OCI-M2 (cell line): ENCODE measurements around the gene TYMS.
"Not testable (repeated sequence)": the region's sequence is repeated elsewhere in the genome, so short reads cannot be mapped to it uniquely, and the experiment has no call there.

ENCODE experiments used
- DNase-seq: peaks from one replicate; lab custom pipeline; 2025; ENCODE audit not compliant: unreplicated experiment; lab: John Stamatoyannopoulos, UW

Gene TYMS

DNA sequence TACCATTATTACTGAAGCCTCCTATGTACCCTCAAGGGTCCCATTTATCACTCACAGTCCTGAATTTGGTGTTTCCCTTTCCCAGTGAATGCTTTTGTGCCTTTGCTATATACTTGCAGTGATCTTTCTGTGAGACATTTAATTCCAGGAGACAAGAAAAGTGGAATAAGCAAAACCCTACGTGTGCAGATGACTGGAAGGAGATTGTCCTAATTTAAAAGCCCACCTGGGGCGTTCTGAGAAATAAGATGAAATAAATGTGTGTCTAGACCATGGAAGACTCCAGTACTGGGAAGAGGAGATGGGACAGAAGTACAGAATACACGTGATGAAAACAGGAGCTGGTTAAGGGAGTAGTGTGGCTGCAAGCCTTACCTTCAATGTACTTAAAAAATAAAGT, 19.3 kb downstream of the TYMS start:
- no peak for DNase-seq

- no peak for DNase-seq
Measured at GRCh38 chr18:677145-677544, 19.7 kb downstream of the TYMS start.

GRCh38 chr18:677951-678381, 20.5 kb downstream of the TYMS start:
- no peak for DNase-seq

GRCh38 chr18:678482-679182, 21.2 kb downstream of the TYMS start:
- DNase-seq, result no peak

DNA sequence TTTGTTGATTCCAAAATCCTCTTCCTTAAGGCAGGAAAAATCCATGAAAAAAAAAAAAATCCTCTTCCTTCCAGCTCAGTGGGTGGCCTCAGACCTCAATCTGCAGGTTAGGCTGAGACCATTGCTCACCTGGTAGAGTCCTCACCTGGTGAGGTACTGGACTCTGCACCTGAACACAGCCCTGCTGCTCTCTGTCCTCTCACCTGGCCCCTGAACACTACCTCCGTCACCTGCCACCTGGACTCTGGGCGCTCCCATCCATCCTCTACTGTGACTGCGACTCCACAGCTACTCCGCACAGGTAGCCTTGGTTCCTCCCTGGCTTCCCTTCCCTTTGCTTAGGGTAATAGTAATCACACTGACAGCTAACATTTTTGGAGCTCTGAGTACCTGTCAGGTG, 22.1 kb downstream of the TYMS start:
- DNase-seq, result no peak

DNA sequence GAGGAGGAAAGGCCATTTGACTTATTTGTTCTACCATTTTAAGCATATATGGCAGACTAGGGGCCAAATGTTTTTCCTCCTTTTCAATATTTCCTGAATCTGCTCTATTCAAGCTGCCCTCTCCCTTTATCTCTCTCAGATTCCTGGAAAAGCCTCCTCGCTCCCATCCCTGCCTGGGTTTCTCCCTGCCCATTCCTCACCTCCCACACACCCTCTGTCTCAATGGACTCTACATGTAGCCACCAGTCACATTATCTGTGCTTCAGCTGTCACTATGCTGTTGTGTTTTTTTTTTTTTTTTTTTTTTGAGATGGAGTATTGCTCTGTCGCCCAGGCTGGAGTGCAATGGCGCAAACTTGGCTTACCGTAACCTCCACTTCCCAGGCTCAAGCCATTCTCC, 22.9 kb downstream of the TYMS start:
- DNase-seq, result no peak

DNA sequence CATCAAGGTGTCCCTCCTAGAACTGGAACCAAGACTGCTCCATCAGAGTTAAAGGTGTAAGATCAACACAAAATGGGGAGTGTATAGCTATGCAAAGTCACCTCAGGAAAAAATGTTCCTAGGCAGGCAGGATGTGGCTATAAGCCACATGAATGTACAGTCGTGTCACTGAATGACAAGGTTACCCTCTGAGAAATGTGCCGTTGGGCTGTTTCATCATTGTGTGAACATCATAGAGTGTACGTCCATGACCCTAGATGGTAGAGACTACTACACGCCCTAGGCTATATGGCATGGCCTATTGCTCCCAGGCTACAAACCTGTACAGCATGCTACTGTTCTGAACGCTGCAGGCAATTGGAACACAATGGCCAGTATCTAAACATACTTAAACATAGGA, 24.5 kb downstream of the TYMS start:
- no peak for DNase-seq

DNA sequence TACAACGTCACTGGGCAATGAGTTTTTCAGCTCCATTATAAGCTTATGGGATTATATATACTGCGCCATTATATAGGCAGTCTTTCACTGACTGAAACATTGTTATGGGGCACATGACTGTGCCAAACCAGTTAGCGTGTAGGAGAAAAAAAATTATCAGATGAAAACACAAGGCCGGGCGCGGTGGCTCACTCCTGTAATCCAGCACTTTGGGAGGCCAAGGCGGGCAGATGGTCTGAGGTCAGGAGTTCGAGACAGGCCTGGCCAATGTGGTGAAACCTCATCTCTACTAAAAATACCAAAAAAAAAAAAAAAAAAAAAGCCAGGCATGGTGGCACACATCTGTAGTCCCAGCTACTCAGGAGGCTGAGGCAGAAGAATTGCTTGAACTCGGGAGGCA, 25.0 kb downstream of the TYMS start:
- not testable (repeated sequence) for DNase-seq

DNA sequence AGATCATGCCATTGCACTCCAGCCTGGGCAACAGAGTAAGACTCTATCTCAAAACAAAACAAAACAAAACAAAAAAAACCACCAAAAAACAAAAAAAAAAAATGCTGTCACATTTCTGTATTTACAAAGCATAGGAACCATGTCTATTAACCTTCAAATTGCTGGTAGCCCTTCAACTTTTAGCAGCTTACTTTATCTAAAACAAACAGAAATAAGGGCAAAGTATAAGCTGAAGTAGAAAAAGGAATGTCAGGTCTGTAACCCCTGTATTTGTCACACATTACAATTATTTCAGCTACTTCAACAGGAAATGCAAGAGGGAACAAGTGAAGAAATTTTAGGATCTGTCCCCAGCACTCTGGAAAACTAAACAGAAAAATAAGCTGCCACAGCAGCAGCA, 25.4 kb downstream of the TYMS start:
- no peak for DNase-seq

DNA sequence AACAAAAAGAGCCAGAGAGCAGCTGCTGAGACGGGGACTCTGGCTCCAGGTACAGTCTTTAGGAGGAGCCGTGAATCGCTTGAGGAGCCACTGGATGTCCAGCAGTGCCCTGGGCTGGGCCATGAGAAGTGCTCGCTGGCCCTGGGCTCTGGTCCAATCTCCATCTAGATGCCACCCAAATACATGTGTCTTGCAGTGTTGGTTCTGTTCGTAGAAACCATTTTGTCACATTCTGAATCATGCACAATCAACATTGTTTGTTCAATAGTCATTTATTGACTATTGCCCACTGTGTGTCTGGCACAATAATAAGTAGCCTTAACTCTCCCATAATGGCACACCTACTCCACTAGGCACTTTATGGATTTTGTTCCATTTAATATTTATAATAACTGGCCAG, 26.1 kb downstream of the TYMS start:
- no peak for DNase-seq

DNA sequence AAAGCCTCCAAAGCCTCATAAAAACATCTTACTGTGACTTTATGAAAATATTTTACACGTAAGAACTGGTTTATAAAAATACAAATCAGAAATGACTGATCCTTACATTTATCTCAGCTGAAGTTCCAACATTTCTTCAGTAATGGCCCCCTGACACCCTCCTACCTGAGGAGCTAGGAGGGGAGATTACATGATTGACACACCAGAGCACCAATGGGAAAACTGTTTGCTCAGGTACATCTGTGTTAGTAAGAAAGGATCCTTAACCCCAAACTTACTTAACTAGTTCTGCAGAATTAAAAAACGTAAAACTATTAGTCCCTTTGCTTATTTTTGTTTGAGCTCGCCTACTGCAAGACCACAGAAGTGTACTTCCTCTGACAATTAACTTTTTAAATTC, 28.0 kb downstream of the TYMS start:
- no peak for DNase-seq

DNA sequence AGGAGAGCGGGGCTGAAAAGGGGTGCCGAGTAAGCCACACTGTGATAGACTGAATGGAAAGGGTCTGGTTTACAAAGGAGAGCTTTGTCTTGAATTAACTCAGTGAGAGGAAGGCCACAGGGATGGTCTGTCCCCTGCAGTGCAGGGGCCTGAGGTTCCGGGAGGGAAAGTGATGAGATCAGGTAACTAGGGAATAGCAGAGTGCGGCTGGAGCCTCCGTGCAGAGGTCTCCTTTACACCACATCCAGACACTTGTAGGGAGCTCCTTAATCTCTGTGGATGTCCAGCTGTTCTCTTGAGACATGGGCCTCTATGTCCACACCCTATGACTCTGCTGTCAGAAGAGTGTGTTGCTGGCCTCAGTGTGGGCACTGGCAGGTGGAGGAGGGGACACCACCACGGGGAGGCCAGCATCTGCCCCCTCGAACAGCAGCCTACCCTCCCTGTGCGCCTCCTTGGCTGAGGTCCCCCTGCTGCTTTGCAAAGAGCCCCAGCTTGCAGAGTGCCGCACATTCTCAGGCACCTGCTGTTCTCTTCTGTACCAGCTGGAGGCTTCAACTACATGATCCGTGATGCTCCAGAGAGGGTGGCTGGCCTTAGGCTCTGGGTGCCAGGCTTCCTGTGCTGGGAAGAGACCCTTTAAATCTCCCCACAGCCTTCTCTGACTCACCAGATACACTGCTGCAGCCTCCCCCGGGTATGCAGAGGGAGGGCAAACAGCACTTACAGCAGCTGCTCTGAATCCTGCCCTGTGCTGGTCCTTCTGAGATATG, 29.1 kb downstream of the TYMS start:
- DNase-seq, result no peak

- no peak for DNase-seq
Measured at GRCh38 chr18:688323-688722, 30.9 kb downstream of the TYMS start.

- no peak for DNase-seq
Measured at GRCh38 chr18:692824-693223, 35.4 kb downstream of the TYMS start.

DNA sequence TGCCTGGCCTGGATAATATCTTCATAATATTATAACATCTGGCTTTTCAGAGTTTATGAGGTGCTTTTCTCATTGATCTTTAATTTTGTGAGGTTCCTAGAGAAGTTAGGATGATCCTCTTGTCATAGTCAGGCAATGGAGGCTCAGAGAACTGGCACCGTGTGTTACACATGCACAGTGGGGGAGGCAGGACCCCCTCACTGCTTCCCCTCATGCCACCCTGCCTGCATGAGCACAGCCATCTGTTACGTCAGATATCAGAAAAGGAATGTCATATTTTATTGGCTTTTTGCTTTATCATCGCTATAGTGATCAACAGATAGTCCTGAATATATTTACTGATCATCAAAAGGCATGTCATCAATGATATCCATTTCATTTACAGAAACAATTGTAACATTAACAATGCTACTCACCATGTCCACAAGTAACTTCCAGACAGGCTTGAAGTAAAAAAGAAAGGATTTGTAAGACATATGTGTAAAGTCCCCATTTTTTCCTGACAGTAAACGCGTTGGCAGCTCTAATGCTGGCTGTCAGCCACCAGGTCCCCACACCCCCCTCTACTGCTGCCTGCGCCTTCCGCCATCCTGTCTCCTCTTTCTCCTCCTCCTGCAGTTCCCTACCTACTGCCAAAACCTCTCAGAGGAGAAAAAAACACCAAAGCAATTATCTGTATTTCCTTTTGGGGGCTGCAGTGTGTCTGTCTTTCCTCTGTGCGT, 36.2 kb downstream of the TYMS start:
- no peak for DNase-seq

- no peak for DNase-seq
Measured at GRCh38 chr18:697012-697411, 39.6 kb downstream of the TYMS start.

DNA sequence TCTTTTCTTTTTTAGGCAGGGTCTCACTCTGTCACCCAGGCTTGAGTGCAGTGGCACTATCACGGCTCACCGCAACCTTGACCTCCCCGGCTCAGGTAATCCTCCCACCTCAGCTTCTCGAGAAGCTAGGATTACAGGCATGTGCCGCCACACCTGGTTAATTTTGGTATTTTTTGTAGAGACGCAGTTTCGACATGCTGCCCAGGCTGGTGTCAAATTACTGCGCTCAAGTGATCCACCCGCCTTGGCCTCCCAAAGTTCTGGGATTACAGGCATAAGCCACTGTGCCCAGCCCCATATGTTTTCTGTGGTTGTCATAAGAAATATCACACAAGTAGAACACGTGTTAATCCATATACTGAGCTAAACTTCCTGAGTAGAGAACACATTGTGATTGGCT, 40.3 kb downstream of the TYMS start:
- DNase-seq, result no peak

DNA sequence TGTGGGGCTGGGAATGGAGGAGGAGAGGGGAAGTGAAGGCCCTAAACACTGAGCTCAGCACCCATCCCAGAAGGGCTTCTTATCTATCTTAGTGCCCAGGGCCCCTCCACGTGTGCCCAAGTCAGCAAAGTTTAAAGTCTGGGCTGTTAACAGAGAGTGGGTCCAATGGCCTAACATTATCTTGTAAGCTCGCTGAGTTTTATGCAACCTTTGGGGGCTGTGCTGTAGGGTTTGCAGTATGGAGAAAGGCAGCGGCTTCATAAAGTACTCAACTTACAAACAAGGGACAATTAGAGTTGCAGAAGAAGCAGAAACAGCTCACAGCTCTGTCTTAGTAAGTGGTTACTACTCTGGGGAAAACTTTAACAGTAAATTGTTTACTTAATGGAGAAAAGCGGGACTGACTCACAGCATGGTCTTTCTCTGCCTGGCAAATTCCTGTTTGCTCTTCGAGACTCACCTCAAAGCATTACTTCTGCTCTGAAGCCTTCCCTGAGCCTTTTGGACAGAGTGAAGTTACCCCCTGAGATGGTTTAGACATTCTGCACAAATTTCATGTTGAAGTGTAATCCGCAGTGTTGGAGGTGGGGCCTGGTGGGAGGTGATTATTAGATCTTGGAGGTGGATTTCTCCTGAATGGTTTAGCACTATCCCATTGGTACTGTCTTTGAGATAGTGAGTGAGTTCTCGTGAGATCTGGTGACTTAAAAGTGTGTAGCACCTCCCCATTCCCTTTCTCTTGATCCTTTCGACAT, 45.9 kb downstream of the TYMS start:
- DNase-seq, result no peak

- DNase-seq, result no peak
Measured at GRCh38 chr18:706405-706804, 49.0 kb downstream of the TYMS start.

GRCh38 chr18:708096-708495, 50.6 kb downstream of the TYMS start:
- DNase-seq, result no peak

- no peak for DNase-seq
Measured at GRCh38 chr18:709771-710170, 52.3 kb downstream of the TYMS start.
